K562 (cell line): ENCODE results near the gene CD70. TPM values are rescaled to one million over a fixed set of nuclear protein-coding genes. Genes with fewer than 3 reads are reported as not detected.

Experiments used
- ATF7 ChIP-seq: fragments of 450-650 bp; IDR thresholded peaks from 2 replicates; pipeline ENCODE4 v1.7.1; 2014; ENCODE audit warnings: mild to moderate bottlenecking, moderate library complexity
- CBFA2T2 ChIP-seq: fragments of 450-650 bp; conservative IDR thresholded peaks from 2 replicates; pipeline ENCODE4 v1.6.1; 2017; ENCODE audit warnings: mild to moderate bottlenecking
- CBX3 ChIP-seq, 2 experiments: IDR thresholded peaks; 1 replicate in 1 of 2; 2 replicates in 1 of 2; pipeline ENCODE4 v1.6.1; 2012; ENCODE audit warnings: inconsistent platforms in 2 of 2, low read length in 2 of 2, borderline replicate concordance in 1 of 2, control low read depth in 1 of 2
- CHD4 ChIP-seq: fragments of 200-600 bp; sonication (generic); IDR thresholded peaks from 3 replicates; pipeline ENCODE4 v1.6.1; 2012; ENCODE audit warnings: low read depth, mild to moderate bottlenecking, mixed read lengths, low read length, inconsistent platforms; ENCODE audit not compliant: insufficient read depth, insufficient replicate concordance, poor library complexity, severe bottlenecking
- EHMT2 ChIP-seq: fragments of 450-650 bp; IDR thresholded peaks from 2 replicates; pipeline ENCODE4 v1.6.1; 2018; ENCODE audit warnings: antibody characterized with exemption
- ELF2 ChIP-seq: fragments of 250-450 bp; sonication (Bioruptor Pico); IDR thresholded peaks from 2 replicates; pipeline ENCODE4 v1.5.0; 2021; ENCODE audit warnings: mild to moderate bottlenecking
- ILK ChIP-seq: fragments of 450-650 bp; IDR thresholded peaks from 2 replicates; pipeline ENCODE4 v1.6.1; 2016; ENCODE audit warnings: missing genetic modification characterization, low read depth, mild to moderate bottlenecking, missing compliant biosample characterization, moderate library complexity, borderline replicate concordance
- MIER1 ChIP-seq: fragments of 450-650 bp; IDR thresholded peaks from 2 replicates; pipeline ENCODE4 v1.6.1; 2016; ENCODE audit warnings: antibody characterized with exemption, mild to moderate bottlenecking, low read depth
- PRDM10 ChIP-seq: fragments of 450-650 bp; IDR thresholded peaks from 2 replicates; pipeline ENCODE4 v1.6.1; 2018; ENCODE audit not compliant: partially characterized antibody
- TAF1 ChIP-seq: IDR thresholded peaks from 2 replicates; pipeline ENCODE4 v1.6.1; 2011; ENCODE audit warnings: mild to moderate bottlenecking, low read length, moderate library complexity; ENCODE audit not compliant: insufficient read depth, control insufficient read depth, severe bottlenecking; ENCODE audit errors: extremely low read depth
- TAL1 ChIP-seq: fragments of 450-650 bp; IDR thresholded peaks from 2 replicates; pipeline ENCODE4 v1.6.1; 2016; ENCODE audit warnings: mild to moderate bottlenecking
- TEAD1 ChIP-seq, 2 experiments: fragments of 450-650 bp in 1 of 2; sonication (generic) in 1 of 2; formaldehyde crosslinking; IDR thresholded peaks; 2 replicates each; pipeline versions ENCODE4 v1.4.0 to v1.8.0; 2020 to 2022; ENCODE audit warnings: mild to moderate bottlenecking in 2 of 2, missing genetic modification reagents in 1 of 2
- TEAD2 ChIP-seq: fragments of 450-650 bp; IDR thresholded peaks from 2 replicates; pipeline ENCODE4 v1.6.1; 2016; ENCODE audit warnings: missing genetic modification characterization, control low read depth, missing compliant biosample characterization
- TRIM28 ChIP-seq: fragments of 450-650 bp; IDR thresholded peaks from 2 replicates; pipeline ENCODE4 v1.6.1; 2017
- polyA plus RNA-seq, 8 experiments: library from polyadenylated mRNA; depleted of rRNA in 4 of 8; stranded (reverse) in 5 of 8; unstranded in 3 of 8; fragments of >200 nt; fragmentation: Nextera tagmentation in 2 of 8; fragmentation: Illumina TruSeq in 1 of 8; extraction: Ambion mirVana in 2 of 8; extraction: Trizol in 1 of 8; gene quantifications; 2 replicates each; pipeline versions ENCODE4 v1.2.1 to v1.2.3, GENCODE V29; 2011 to 2014; ENCODE audit warnings: inconsistent platforms in 1 of 8, missing spikeins in 1 of 8
- total RNA-seq, 7 experiments: library from RNA; depleted of rRNA in 6 of 7; stranded (reverse); fragments of >200 nt in 6 of 7; fragmentation: Illumina TruSeq in 2 of 7; extraction: Trizol in 2 of 7; gene quantifications; 2 replicates each; pipeline versions ENCODE4 v1.2.1 to v1.2.3, GENCODE V29; 2011 to 2021; ENCODE audit warnings: low replicate concordance in 1 of 7

CD70 gene
- total and polyA plus RNA-seq, 9 of the 15 experiments (the other 6 are each of a cell fraction or from before 2014, with no cell fraction given): 0.06 to 0.58 (median 0.33) TPM; not detected in 4

- TF ChIP-seq PRDM10: no peak
- TF ChIP-seq ILK (tag): no peak
- peak; percentile 97 for TF ChIP-seq EHMT2
- no peak for TF ChIP-seq CHD4
- TF ChIP-seq TAF1: no peak
- no peak for TF ChIP-seq TEAD2
- no peak for TF ChIP-seq ELF2 (CRISPR knock-in tag)
- peak in 1 of 2 experiments; percentile 87; a peak in 1 of 3 replicates for TF ChIP-seq CBX3 (IDR thresholded peaks at IDR 0.05; ENCODE audit: borderline replicate concordance in 1 of 2, low read length in 2 of 2)
- TF ChIP-seq TEAD1 (CRISPR knock-in tag; IDR thresholded peaks at IDR 0.05): 0 out of 4 replicates have a peak, but pooled peaks of 1 of the 2 experiments have one; percentile 31
- TF ChIP-seq TRIM28: peak; percentile 91
- TF ChIP-seq ATF7: 0 out of 2 replicates have a peak, but pooled peaks have one; percentile 11
- TF ChIP-seq TAL1: no peak
- peak; percentile 94 for TF ChIP-seq MIER1
- TF ChIP-seq CBFA2T2: no peak
These were observed 26.6 kb downstream of the CD70 start (continued) for GRCh38 chr19:6564393-6564792.
